Nucleus accumbens (tissue), 56 donors: ENCODE results near the gene SLC46A1.

Experiments used
- DNase-seq, 56 donors: peaks; one replicate each; lab custom pipeline; 2025; lab: John Stamatoyannopoulos, UW

SLC46A1 gene

DNA sequence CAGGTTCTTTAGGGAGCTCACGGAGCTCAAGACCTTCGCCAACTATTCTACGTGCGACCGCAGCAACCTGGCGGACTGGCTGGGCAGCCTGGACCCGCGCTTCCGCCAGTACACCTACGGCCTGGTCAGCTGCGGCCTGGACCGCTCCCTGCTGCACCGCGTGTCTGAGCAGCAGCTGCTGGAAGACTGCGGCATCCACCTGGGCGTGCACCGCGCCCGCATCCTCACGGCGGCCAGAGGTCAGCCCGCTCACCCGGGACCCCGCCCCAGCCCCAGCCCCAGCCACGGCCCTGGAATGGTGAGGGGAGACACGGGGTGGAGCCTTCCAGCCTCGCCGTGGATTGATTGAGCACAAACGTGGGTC, 21.0 kb downstream of the SLC46A1 start:
- DNase-seq, result no peak

DNA sequence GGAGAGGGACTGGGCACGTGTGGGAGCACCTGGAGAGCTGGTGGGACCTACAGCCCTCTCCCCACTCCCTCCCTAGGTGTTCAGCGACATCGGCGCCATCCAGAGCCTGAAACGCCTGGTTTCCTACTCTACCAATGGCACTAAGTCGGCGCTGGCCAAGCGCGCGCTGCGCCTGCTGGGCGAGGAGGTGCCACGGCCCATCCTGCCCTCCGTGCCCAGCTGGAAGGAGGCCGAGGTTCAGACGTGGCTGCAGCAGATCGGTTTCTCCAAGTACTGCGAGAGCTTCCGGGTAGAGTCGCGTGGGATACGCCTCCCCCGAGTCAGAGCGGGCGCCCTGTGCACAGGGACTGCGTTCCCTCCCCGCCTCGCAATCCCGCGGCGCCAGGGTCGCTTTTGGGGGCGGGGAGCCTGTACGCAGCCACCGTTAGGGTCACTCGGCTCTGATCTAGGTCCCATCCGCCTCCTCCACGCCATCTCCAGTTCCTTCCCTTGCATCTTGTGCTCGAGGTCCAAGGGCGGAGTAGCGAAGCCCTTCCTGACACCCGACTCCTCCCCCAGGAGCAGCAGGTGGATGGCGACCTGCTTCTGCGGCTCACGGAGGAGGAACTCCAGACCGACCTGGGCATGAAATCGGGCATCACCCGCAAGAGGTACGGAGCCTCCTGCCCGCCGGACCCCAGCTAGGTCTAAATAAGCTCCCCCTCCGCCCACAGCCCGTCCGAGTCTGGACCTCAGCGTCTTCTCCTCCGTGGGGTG, 21.6 kb downstream of the SLC46A1 start:
- peak in 7 of 56 donors; percentile 12 to 42 (median 26) for DNase-seq

DNA sequence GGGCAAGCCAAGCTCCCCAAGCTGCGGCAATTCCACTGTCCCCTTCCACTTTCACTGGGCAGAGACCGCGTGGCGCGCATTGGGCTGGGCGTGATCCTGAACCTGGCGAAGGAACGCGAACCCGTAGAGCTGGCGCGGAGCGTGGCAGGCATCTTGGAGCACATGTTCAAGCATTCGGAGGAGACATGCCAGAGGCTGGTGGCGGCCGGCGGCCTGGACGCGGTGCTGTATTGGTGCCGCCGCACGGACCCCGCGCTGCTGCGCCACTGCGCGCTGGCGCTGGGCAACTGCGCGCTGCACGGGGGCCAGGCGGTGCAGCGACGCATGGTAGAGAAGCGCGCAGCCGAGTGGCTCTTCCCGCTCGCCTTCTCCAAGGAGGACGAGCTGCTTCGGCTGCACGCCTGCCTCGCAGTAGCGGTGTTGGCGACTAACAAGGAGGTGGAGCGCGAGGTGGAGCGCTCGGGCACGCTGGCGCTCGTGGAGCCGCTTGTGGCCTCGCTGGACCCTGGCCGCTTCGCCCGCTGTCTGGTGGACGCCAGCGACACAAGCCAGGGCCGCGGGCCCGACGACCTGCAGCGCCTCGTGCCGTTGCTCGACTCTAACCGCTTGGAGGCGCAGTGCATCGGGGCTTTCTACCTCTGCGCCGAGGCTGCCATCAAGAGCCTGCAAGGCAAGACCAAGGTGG, 24.7 kb downstream of the SLC46A1 start:
- DNase-seq, result peak in 14 of 56 donors; percentile 16 to 63 (median 32)

DNA sequence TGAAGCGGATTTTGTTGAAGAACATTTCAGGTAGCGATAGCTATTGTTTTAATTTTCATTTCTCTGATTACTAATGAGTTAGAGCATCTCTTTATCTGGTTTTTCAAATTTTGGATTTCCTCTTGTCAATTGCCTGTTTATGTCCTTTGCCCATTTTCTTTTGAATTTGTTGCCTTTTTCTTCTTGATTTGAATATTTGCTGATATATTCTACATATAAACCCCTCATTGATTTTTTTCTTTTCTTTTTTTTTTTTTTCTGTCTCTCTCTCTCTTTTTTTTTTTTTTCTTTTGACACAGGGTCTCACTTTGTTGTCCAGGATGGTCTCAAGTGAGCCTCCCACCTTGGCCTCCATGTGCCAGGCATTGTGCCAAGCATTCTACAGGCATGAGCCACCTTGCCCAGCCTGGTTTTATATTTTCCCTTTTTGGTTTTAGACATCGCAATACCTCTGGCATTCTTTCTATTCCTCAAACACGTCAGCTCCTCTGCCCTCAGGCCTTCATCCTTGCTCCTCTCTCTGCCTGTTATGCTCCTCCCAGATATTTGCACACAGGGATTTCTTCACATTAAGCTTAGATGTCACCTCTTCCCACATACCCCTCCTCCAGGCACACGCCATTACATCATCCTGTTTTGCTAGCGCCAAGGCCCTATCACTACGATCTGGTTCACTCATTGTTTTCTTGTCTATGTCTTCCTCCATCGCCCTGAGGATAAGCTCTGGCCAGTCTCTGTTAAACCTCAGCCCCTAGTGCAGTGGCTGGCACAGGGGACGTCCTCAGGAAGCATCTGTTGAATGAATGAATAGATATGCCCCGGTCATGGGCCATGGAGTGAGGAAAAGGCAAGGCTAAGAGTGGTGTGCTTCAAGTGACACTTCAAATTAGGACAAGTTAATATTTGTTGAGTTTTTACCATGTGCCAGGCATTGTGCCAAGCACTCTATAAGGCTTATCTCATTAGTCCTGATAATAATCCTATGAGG, 25.9 kb downstream of the SLC46A1 start:
- DNase-seq, result peak in 3 of 56 donors; percentile 6 to 41 (median 19)

DNA sequence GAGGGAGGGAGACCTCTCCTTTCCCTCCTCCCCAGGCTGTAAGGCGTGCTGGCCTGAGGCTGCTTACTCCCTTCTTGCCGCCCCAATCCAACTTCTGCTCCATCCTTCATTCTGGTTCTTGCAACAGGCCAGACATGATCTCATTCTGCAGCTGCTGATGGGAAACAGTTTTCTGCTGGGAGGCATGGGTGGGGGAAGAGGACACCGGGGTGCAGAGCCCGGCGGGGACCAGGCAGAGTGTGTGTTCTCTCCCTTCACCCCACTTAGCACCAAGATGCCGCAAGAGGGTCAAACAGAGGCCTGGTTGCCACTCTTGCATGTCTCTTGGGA, 33.1 kb downstream of the SLC46A1 start:
- no peak for DNase-seq

DNA sequence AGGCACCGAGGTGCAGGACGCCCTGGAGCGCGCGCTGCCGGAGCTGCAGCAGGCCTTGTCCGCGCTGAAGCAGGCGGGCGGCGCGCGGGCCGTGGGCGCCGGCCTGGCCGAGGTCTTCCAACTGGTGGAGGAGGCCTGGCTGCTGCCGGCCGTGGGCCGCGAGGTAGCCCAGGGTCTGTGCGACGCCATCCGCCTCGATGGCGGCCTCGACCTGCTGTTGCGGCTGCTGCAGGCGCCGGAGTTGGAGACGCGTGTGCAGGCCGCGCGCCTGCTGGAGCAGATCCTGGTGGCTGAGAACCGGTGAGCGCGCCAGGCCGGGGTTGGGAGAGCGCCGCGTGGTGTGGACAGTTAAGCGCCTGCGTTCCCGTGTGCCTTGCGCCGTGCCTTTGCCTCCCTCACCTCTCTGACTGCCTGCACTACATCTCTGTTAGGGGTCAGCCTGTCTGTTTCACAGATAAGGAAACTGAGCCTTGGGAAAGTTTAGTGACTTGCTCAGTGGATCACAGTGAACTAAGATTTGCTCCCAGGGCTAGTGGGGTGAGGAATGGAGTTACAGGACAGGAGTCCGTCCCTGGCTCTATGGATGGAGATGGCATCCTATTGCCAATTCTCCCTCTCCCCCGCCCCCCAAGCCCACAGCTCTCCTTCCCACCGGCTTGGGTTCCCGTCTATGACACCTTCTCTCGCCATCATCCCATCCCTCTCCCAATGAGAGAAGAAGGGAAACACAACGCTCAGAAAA, 33.6 kb downstream of the SLC46A1 start:
- DNase-seq, result peak in 19 of 56 donors; percentile 9 to 70 (median 42)

DNA sequence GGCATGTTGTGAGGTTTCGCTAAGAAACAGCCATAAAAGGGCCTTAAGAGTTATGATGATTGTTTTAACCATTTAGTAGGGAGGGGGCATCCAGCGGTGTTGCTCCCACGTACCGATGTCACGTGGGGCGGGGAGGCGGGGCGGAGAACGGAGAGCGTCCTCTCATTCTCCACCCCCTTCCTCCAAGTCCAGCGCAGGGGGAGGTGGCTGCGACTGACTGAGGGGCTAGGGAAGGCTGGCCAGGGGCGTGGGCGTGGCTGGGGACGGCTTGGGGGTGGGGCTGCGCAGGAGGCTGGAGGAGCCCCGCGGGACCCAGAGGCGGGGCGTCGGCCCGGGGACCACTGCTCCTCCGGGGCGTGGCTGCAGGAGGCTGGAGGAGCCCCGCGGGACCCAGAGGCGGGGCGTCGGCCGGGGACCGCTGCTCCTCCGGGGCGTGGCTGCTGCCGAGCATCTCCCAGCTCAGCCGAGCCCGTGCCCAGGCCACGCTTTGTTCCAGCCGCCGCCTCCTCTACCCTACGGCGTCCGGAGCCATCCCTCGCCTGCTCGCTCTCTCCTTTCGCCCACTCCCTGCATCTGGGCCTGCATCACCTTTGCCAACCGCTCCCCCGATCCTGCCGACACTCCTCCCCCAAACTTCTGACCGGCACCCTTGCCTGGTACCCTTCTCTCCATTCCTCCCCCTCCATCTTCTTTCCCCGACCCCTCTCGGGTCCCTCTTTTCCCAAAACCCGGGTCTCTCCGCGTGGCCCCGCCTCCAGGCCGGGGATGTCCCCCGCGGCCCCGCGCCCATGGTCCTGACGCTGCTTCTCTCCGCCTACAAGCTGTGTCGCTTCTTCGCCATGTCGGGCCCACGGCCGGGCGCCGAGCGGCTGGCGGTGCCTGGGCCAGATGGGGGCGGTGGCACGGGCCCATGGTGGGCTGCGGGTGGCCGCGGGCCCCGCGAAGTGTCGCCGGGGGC, 34.5 kb downstream of the SLC46A1 start, which contains the start of gene SARM1:
Gene SARM1, plus strand, starts transcription at position 450 of the 958 bp plus-strand sequence. Its CDS starts 339 bp downstream, at position 789.
- peak in 55 of 56 donors; percentile 23 to 91 (median 73) for DNase-seq

DNA sequence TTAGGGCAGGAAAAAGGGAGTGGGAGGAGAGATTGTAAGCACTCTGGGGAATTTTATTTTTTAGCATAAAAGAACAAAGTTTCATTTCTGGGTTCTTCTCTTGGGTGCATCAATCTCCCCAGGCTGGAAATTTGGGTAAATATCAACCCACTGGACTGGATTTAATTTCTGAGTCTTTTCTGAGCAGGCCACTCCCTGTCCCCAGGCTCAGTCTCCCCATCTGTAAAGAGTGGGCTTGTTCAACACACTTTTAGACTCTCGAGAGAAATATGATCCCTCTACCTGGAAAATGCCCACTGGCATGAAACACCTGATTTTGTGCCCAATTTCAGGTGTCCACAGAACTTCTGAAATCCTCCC, 35.3 kb downstream of the SLC46A1 start:
- no peak for DNase-seq

DNA sequence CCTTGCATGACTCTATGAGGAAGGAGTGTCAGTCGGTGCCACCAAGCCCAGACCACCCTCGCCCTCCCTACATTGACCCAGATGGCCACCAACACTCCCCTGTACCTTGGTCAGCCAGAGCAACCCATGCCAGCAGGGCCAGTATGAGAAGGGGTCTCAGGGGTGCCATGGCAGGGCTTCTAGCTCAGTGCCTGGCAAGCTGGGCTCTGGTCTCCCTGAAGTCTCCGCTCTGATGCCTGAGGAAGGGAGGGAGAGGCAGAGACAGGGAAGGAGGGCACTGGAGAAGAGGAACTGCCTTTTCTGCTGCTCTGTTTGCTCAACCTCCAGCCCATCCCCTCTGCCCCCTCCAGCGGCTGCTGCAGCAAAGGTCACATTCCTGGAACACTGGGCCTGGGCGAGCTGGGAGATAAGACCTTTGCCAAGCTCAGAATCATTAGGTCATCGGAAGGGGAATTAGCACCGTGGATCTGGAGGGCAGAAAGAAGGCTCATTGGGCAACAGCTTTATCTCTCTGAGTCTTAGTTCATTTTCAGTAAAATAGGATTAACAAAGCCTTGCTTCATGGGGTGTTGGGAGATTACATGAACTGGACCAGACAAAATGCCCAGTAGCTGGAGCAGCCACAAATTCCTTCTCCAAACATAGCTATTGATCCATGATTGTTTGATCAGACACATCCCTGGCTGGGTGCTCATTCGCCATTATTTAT, 35.8 kb downstream of the SLC46A1 start, which contains the start of gene VTN:
Gene VTN, minus strand, starts transcription at position 273 of the 709 bp plus-strand sequence. Its CDS starts 104 bp downstream, at position 169.
- no peak for DNase-seq

DNA sequence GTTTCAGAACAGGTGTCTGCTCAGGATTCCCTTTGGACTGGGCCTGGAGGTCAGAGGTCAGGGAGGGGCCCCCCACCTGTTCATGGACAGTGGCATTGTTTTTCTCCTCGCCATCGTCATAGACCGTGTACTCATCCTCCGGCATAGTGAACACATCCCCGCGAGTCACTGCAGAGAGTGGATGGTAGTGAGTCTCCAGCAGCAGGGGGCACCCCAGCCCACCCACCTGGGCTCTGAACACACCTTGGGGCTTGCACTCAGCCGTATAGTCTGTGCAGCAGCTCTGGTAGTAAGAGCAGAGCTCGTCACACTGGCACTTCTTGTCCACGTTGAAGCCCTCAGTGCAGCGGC, 36.4 kb downstream of the SLC46A1 start:
- DNase-seq, result no peak

DNA sequence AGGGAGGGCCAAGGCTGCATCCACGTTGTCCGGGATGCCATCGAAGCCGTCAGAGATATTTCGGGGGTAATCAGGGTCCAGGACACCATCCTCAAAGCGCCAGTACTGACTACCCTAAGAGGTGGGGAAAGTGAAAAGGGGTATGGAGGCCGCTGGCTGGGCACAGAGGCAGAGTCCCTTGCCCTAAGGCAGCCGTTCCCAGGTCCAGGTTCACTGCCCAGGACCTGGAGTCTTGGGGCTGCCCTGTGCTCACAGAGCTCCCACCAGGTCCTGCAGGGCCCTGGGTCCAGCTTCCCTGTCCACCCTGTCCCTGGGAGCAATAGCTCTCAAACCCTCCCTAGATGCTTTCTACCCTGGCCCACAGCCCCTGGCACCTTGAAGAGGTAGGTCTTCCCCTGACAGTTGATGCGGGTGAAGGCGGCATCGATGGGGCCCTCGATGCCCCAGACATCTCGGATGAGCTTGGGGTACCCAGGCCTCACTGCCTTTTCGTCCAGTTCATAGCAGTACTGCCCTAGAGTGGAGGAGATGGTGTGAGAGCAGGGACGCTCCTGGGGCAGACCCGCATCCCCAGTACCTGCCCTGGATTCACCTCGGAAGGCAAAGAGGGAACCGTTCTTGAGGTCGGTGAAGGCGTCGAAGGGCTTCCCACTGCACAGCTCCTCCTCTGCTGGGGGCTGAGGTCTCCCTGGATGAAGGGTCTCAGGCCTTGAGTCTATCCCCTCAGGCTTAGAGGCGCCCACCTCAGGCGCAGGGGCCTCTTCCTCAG, 36.9 kb downstream of the SLC46A1 start:
- no peak for DNase-seq

DNA sequence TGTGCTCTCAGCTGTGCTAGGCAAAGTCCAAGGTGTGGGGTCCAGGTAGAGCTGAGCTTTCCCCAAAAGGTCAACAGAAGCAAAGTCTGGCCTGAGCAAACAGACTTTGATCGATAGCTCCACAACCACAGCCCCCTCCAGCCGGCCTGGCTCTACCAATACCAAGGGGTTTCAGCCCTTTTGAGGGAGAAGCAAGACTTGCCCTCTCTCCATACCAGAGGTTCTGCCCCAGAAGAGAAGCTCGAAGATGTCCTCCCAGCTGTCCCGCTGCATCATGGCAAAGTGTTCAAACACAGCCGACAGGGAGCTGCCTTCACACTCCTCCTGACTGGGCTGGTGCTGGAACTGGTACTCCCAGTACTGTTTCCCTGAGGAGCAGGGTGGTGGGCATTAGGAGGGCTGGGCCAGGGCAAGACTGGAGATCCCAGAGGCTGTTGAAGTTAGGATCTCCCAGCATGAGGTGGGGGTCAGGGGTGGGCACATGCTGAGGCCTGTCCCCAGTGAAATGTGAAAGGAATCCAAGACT, 37.6 kb downstream of the SLC46A1 start:
- DNase-seq, result no peak

DNA sequence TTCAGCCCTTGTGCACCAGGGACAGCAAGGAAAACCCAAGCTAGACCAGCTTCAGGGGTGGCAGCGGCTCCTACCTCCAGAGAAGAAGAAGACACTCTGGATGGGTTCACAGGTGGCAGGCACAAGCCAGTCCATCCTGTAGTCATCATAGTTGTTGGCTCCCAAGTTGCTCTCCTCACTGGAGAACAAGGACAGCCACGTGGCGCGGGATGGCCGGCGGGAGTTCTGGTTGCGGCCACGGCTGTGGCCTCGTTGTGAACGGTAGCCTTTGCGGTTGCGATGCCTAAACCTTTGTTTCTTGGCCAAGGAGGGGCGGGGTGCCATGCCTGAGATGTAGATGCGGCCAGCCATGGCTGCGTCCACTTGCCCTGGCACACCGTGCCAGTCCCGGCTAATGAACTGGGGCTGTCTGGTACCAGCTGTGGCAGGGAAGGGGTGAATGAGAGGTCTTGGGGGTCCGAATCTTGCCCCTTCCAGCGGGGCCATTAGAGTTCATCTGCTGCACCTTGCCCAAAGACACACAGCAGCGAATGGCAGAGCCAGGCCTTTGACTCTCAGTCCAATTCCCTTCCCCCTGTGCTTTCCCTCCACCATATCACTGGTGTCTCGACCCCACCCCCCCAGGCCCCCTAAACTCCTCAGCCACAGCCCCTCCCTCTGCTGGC, 38.2 kb downstream of the SLC46A1 start:
- no peak for DNase-seq

DNA sequence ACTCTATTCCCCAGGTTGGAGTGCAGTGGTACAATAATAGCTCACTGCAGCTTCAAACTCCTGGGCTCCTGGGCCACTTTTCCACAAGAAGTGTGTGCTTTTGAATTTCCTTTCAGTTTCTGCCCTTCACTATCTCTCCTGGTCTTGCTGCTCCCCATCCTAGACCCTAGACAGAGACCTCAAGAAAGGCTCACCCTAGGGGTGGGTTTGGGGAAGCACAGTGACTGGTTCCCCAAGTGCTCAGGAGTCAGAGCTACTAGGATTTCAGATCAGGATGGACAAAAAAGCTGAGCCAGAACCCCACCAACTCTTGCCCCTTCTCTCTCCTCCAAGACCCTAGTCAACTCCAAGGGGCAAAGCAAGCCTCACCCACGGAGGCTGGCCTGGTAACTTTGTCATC, 39.4 kb downstream of the SLC46A1 start:
- DNase-seq, result no peak

DNA sequence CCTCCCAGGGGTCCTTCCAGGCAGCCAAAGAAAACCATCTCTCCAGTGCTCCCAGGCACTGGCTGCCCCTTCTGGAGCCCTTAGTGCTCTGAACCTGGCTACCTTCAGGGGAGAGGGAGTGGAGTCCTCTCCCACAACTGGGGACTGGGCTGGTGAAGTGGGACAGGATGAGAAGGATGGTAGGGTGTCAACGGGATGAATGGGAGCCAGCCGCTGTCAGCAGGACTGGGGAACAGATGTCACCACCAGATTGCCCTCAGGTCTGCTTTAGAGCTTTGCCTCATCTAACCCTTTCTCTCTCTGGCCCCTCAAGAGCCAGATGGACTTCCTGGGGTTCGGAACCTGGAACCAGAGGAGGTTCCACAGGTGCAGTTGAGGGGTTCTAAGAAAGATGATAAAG, 40.5 kb downstream of the SLC46A1 start:
- no peak for DNase-seq

DNA sequence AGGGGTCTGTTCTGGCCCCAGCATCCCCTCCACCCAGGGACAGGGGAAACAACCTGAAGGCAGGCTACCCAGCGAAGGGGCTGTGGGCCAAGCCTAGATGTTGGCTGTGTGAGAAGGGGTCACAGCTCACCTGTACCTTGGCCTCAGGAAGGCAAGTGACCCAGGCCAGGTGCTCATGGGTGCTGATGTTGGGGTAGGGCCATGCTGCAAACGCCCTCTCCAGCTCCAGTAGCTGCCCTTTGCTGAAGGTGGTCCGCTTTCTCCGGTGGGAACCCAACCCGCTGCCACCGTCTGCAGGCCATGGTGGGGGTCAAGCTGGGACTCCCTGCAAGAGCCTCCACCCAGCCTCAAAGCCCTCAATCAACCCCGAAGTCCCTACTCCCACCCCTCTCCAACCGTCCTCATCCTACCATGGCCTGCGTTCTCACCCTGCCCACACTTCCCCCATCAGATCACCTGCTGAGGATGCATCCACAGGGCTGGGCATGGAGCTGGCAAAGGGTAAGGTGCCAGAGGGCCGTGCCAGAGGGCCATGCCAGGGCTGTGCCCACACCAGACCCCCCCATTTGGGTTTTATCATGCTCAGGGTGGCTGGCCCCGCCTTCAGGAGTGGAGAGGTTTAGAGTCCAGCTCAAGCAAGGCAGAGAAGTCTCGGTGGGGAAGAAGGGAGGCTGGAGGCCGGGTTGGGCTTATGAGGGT, 41.2 kb downstream of the SLC46A1 start, which contains the start of gene SEBOX:
Gene SEBOX, minus strand, starts transcription at position 535 of the 699 bp plus-strand sequence. Its CDS starts 48 bp downstream, at position 487.
- no peak for DNase-seq
